Thyroid gland (tissue), 4 donors: ENCODE results near the gene LHFPL6.

ENCODE experiments used
- POLR2A ChIP-seq, 2 donors: fragments of 450-650 bp; IDR thresholded peaks; one replicate each; pipeline ENCODE4 v1.6.1; 2017; ENCODE audit warnings: antibody characterized with exemption in 2 of 2, mild to moderate bottlenecking in 2 of 2, moderate library complexity in 1 of 2
- TF ChIP-seq, protein P1 (sequence below), 6 experiments: fragments of 200-600 bp in 3 of 6; fragments of 450-650 bp in 3 of 6; sonication (generic) in 3 of 6; IDR thresholded peaks; one replicate each; pipeline ENCODE4 v1.5.1; 2016 to 2019; ENCODE audit warnings: antibody characterized with exemption in 6 of 6, mild to moderate bottlenecking in 2 of 6, inconsistent platforms in 1 of 6, moderate library complexity in 1 of 6

DNA sequence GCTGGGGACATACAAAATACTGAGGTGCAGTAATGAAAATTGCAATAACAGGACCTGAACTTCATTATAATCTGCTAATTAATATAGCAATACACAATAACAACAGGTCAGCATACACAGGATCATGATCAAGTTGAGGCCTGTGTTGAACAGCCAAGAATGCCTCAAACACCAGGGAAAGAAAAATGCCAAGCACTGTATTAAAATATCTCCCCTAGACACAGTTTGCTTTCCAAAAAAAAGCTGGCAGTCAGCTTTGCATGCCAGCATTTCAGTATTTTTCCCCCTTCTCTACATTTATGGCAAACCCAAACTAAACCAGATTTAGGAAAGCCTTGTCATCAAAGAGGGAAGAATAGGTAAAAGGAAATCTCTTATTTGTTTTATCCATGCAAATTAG lies 226.9 kb downstream of the LHFPL6 start:
- TF ChIP-seq, protein P1, sequence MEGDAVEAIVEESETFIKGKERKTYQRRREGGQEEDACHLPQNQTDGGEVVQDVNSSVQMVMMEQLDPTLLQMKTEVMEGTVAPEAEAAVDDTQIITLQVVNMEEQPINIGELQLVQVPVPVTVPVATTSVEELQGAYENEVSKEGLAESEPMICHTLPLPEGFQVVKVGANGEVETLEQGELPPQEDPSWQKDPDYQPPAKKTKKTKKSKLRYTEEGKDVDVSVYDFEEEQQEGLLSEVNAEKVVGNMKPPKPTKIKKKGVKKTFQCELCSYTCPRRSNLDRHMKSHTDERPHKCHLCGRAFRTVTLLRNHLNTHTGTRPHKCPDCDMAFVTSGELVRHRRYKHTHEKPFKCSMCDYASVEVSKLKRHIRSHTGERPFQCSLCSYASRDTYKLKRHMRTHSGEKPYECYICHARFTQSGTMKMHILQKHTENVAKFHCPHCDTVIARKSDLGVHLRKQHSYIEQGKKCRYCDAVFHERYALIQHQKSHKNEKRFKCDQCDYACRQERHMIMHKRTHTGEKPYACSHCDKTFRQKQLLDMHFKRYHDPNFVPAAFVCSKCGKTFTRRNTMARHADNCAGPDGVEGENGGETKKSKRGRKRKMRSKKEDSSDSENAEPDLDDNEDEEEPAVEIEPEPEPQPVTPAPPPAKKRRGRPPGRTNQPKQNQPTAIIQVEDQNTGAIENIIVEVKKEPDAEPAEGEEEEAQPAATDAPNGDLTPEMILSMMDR (IDR thresholded peaks at IDR 0.05), result no peak
- no peak for TF ChIP-seq POLR2A (IDR thresholded peaks at IDR 0.05)
